ENCODE data around the gene KCNK6.

DNA sequence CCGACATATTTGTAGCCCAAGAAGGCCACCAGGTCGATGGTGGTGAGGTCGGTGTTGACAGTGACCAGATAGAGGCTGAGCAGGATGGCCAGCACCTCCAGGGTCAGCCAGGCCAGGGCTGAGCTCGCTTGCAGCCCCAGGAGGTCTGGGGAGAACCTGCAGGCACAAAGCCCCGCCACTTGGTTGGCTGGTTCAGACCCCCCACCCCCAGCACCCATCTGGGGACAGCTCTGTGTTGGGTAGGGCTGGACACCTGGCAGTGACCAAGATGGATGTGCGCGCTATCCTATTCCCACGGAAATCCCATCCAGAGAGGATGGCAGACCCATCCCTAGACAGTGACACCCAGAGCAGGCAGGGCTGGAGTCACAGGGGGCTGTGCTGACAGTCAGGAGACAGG, 12.0 kb upstream of the KCNK6 start:
- TF ChIP-seq CTCF (IDR thresholded peaks at IDR 0.05; ENCODE audit: extremely low read depth in 1 of 2, insufficient read depth in 1 of 2, low read depth in 1 of 2, low read length in 2 of 2) (no peak), POLR2A (IDR thresholded peaks at IDR 0.05; ENCODE audit: low read depth, low read length) (no peak)
